NB4 (cell line): ENCODE measurements around the gene GALNT12.

Source experiments
- CTCF ChIP-seq: IDR thresholded peaks from one replicate; pipeline ENCODE4 v1.5.1; 2012; ENCODE audit warnings: low read depth, low read length
- MAX ChIP-seq: IDR thresholded peaks from 2 replicates; pipeline ENCODE4 v1.6.1; 2011; ENCODE audit warnings: low read depth, low read length
- MYC ChIP-seq: IDR thresholded peaks from 2 replicates; pipeline ENCODE4 v1.6.1; 2011; ENCODE audit warnings: low read depth, low read length
- POLR2A ChIP-seq: IDR thresholded peaks from 2 replicates; pipeline ENCODE4 v1.6.1; 2011; ENCODE audit warnings: mild to moderate bottlenecking; ENCODE audit not compliant: insufficient read length; ENCODE audit errors: extremely low read depth

DNA sequence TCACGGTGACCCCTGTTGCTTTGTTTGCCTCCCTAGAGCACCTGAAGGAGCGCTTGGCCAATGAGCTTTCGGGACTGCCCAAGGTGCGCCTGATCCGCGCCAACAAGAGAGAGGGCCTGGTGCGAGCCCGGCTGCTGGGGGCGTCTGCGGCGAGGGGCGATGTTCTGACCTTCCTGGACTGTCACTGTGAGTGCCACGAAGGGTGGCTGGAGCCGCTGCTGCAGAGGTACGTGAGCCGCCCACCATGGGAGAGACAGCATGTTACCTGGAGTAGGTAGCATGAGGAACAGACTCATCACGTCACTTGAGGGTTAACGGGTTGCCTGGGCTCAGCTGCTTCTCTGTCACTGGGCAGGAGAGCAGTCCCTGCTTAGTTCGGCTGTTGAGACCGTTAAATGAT lies 19.2 kb downstream of the GALNT12 start:
- no peak for TF ChIP-seq CTCF
- TF ChIP-seq POLR2A, result no peak
- no peak for TF ChIP-seq MAX
- no peak for TF ChIP-seq MYC
